ENCODE measurements around the gene CSPG4.
"Not testable (repeated sequence)": the region's sequence is repeated elsewhere in the genome, so short reads cannot be mapped to it uniquely, and the experiment has no call there.

Gene CSPG4

GRCh38 chr15:75712668-75713337 lies at the start of gene CSPG4:
TSS of gene CSPG4 (minus strand) at chr15:75712848. CDS start at chr15:75712755, 93 bp downstream.
- no peak for DNase-seq (ENCODE audit: extremely low read depth in 1 of 2, low read depth in 1 of 2)

- DNase-seq (ENCODE audit: extremely low read depth in 1 of 2, low read depth in 1 of 2) = not testable (repeated sequence)
Measured at GRCh38 chr15:75762357-75762718, 49.7 kb upstream of the CSPG4 start.

GRCh38 chr15:75761446-75762356 lies 49.1 kb upstream of the CSPG4 start:
- DNase-seq (ENCODE audit: extremely low read depth in 1 of 2, low read depth in 1 of 2) = no peak

- no peak for DNase-seq (ENCODE audit: extremely low read depth in 1 of 2, low read depth in 1 of 2)
Measured at GRCh38 chr15:75760704-75761435, 48.2 kb upstream of the CSPG4 start.

GRCh38 chr15:75760131-75760520 lies 47.5 kb upstream of the CSPG4 start:
- DNase-seq (ENCODE audit: extremely low read depth in 1 of 2, low read depth in 1 of 2) = not testable (repeated sequence)

- no peak for DNase-seq (ENCODE audit: extremely low read depth in 1 of 2, low read depth in 1 of 2)
Measured at GRCh38 chr15:75759416-75760130, 46.9 kb upstream of the CSPG4 start.

GRCh38 chr15:75758071-75758872 lies 45.6 kb upstream of the CSPG4 start:
- DNase-seq (ENCODE audit: extremely low read depth in 1 of 2, low read depth in 1 of 2) = peak; percentile 32 to 55

GRCh38 chr15:75754871-75755270 lies 42.2 kb upstream of the CSPG4 start:
- not testable (repeated sequence) for DNase-seq (ENCODE audit: extremely low read depth in 1 of 2, low read depth in 1 of 2)

- DNase-seq (ENCODE audit: extremely low read depth in 1 of 2, low read depth in 1 of 2) = no peak
Measured at GRCh38 chr15:75753145-75753544, 40.5 kb upstream of the CSPG4 start.

GRCh38 chr15:75751891-75752290 lies 39.2 kb upstream of the CSPG4 start:
- no peak for DNase-seq (ENCODE audit: extremely low read depth in 1 of 2, low read depth in 1 of 2)

GRCh38 chr15:75751116-75751875 lies 38.6 kb upstream of the CSPG4 start:
- DNase-seq (ENCODE audit: extremely low read depth in 1 of 2, low read depth in 1 of 2) = no peak

GRCh38 chr15:75750261-75751050 lies 37.8 kb upstream of the CSPG4 start:
- no peak for DNase-seq (ENCODE audit: extremely low read depth in 1 of 2, low read depth in 1 of 2)

- DNase-seq (ENCODE audit: extremely low read depth in 1 of 2, low read depth in 1 of 2) = no peak
Measured at GRCh38 chr15:75749820-75750219, 37.2 kb upstream of the CSPG4 start.

GRCh38 chr15:75748882-75749281 lies 36.2 kb upstream of the CSPG4 start:
- DNase-seq (ENCODE audit: extremely low read depth in 1 of 2, low read depth in 1 of 2) = peak; percentile 31 to 49

- DNase-seq (ENCODE audit: extremely low read depth in 1 of 2, low read depth in 1 of 2) = not testable (repeated sequence)
Measured at GRCh38 chr15:75747121-75747520, 34.5 kb upstream of the CSPG4 start.

GRCh38 chr15:75745305-75745704 lies 32.7 kb upstream of the CSPG4 start:
- no peak for DNase-seq (ENCODE audit: extremely low read depth in 1 of 2, low read depth in 1 of 2)

GRCh38 chr15:75742346-75742745 lies 29.7 kb upstream of the CSPG4 start:
- not testable (repeated sequence) for DNase-seq (ENCODE audit: extremely low read depth in 1 of 2, low read depth in 1 of 2)

GRCh38 chr15:75739791-75740190 lies 27.1 kb upstream of the CSPG4 start:
- no peak for DNase-seq (ENCODE audit: extremely low read depth in 1 of 2, low read depth in 1 of 2)
